HUDEP-2 (cell line): ENCODE measurements around the gene XRCC4.
A peak's percentile ranks its signal among the peaks of the same experiment; 100 is the strongest.

Experiments
- DNase-seq, 76 experiments: peaks; one replicate each; lab custom pipeline; 2025; ENCODE audit not compliant: unreplicated experiment in 76 of 76; lab: John Stamatoyannopoulos, UW

Gene XRCC4

GRCh38 chr5:83368835-83369234 is 291.5 kb downstream of the XRCC4 start:
- DNase-seq = no peak

GRCh38 chr5:83370957-83371356 is 293.6 kb downstream of the XRCC4 start:
- DNase-seq = no peak

GRCh38 chr5:83371726-83372125 is 294.4 kb downstream of the XRCC4 start:
- no peak for DNase-seq

GRCh38 chr5:83374547-83374946 is 297.2 kb downstream of the XRCC4 start:
- no peak for DNase-seq

GRCh38 chr5:83375049-83375745 is 297.9 kb downstream of the XRCC4 start:
- no peak for DNase-seq

- DNase-seq = no peak
These were observed 299.1 kb downstream of the XRCC4 start for GRCh38 chr5:83376461-83376860.

GRCh38 chr5:83377131-83377865 is 300.0 kb downstream of the XRCC4 start:
- no peak for DNase-seq

- no peak for DNase-seq
These were observed 301.4 kb downstream of the XRCC4 start for GRCh38 chr5:83378624-83379289.

GRCh38 chr5:83385812-83386211 is 308.5 kb downstream of the XRCC4 start:
- no peak for DNase-seq

GRCh38 chr5:83387041-83387440 is 309.7 kb downstream of the XRCC4 start:
- no peak for DNase-seq

- DNase-seq = no peak
These were observed 311.3 kb downstream of the XRCC4 start for GRCh38 chr5:83388608-83389007.

- DNase-seq = no peak
These were observed 315.6 kb downstream of the XRCC4 start for GRCh38 chr5:83392766-83393503.

GRCh38 chr5:83393504-83393866 is 316.1 kb downstream of the XRCC4 start:
- DNase-seq = no peak

GRCh38 chr5:83394190-83394589 is 316.8 kb downstream of the XRCC4 start:
- no peak for DNase-seq

GRCh38 chr5:83396662-83397061 is 319.3 kb downstream of the XRCC4 start:
- peak in 5 of 76 experiments; percentile 0 to 27 (median 2) for DNase-seq

- DNase-seq = no peak
These were observed 320.3 kb downstream of the XRCC4 start for GRCh38 chr5:83397658-83398057.

- no peak for DNase-seq
These were observed 322.9 kb downstream of the XRCC4 start for GRCh38 chr5:83400241-83400640.

- DNase-seq = no peak
These were observed 323.4 kb downstream of the XRCC4 start for GRCh38 chr5:83400701-83401100.

GRCh38 chr5:83401122-83401731 is 323.9 kb downstream of the XRCC4 start:
- no peak for DNase-seq

GRCh38 chr5:83401775-83402174 is 324.4 kb downstream of the XRCC4 start:
- peak in 1 of 76 experiments; percentile 1 for DNase-seq
